Measurements from ENCODE around the gene FRMD8. TPM values are rescaled to one million over a fixed set of nuclear protein-coding genes. Genes with fewer than 3 reads are reported as not detected.

Gene FRMD8
- total and polyA plus RNA-seq, 9 of the 15 experiments (the other 6 are each of a cell fraction or from before 2014, with no cell fraction given) = 4.5 to 54.5 (median 15.8) TPM

DNA sequence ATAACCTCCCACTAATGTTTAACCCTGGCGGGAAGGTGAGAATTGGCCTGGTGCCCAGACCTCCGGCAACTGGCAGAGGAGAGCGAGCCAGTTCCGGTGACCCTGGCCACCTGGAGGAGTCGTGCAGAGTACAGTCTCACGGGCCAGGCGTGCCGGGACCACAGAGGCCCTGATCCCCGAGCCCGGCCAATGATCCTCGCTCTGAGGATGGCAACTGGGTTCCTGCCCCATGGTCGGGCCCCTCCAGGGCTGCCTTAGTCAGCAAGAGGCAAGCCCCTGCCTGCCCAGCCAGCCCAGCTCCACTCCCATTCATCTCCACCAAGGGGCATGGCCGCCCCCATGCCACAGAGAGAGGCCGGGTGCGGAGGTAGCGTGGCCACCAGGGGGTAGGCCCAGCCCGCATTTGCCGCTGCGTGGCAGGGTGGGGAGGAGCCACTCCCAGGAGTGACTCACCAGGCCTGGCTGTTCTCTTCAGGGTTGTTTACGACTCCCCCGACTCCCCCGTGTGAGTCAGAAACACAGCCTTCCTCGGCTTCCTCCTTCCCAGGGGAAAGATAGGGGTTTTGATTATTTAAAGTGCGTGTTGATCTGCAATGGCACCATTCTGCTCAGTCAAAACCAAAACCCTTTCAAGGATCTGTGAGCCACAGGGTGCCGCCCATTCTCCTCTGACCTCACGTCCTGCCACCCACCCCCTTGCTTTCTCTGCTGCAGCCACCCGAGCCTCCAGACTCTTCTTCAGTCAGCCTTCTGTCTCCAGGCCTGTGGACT is 4.2 kb upstream of the FRMD8 start, which contains the start of gene SLC25A45:
Gene SLC25A45 (minus strand): TSS at position 614 of the 771 bp plus-strand sequence. CDS start 695 bp downstream, outside the sequence.
- peak within 1 kb of the TSS; percentile 85 to 88 for H3K9ac ChIP-seq (ENCODE audit: insufficient read depth in 1 of 2, low read depth in 2 of 2, low read length in 2 of 2)
- no peaks in the 10 kb centered on the region for H3K27me3 ChIP-seq (ENCODE audit: control insufficient read depth in 2 of 2, insufficient read depth in 2 of 2, low read length in 2 of 2)
- in situ Hi-C loops (cut with MboI) = no loop called here
- no peaks in the 10 kb centered on the region for H4K20me1 ChIP-seq (replicated peaks; ENCODE audit: control insufficient read depth, insufficient read depth, low read length)
- BruUV-seq (replicated peaks) = TSS peak; percentile 42
- peak; percentile 86 to 96 (median 90) for DNase-seq (ENCODE audit: extremely low read depth in 1 of 4, low spot score in 3 of 4)
- peak; percentile 93 for ATAC-seq
- peak within 1 kb of the TSS; percentile 93 for H3K27ac ChIP-seq (ENCODE audit: extremely low read depth, low read depth, low read length)
- peak within 1 kb of the TSS; percentile 86 for H2AFZ ChIP-seq (ENCODE audit: low read depth, low read length)
- peak within 1 kb of the TSS; percentile 80 for H3K4me2 ChIP-seq (ENCODE audit: insufficient read depth, low read length)
- peaks cover 8% of the 10 kb centered on the region for H3K79me2 ChIP-seq (ENCODE audit: control insufficient read depth, insufficient read depth, low read length)
- no peaks in the 10 kb centered on the region; the same call in 2 of the 3 replicates for H3K36me3 ChIP-seq (ENCODE audit: control insufficient read depth, insufficient read depth, low read length)
- ChIA-PET CTCF (ENCODE audit: low intra/inter-chr PET ratio) (interaction anchor here (0.6 to 1.6 kb wide), 5 partner anchors 34 to 435 kb away, joined by 3 to 7 read pairs (median 4); no protein-coding TSS in a partner anchor), POLR2A (interaction anchor here (0.6 to 16.2 kb wide), 13 partner anchors 8 to 212 kb away, joined by 3 to 253 read pairs (median 3); partner anchors contain the start of genes MALAT1 and NEAT1)
- intact Hi-C loops (cut with micrococcal nuclease) = loop anchor here (1.0 to 2.0 kb wide), 3 partner anchors 34 to 128 kb away; no protein-coding TSS in a partner anchor
- H3K4me3 ChIP-seq = peak within 1 kb of the TSS; percentile 37
- H3K9me1 ChIP-seq (ENCODE audit: control insufficient read depth, insufficient read depth, low read length) = no peaks in the 10 kb centered on the region
- H3K9me3 ChIP-seq (replicated peaks; ENCODE audit: control insufficient read depth, insufficient read depth, low read depth, low read length) = no peaks in the 10 kb centered on the region; the same call in 1 of the 2 replicates
- peak; percentile 98 for FAIRE-seq
- peaks cover 35 to 81% of the 10 kb centered on the region in 2 experiments for H3K4me1 ChIP-seq (replicated peaks in 1 of 2; ENCODE audit: control insufficient read depth in 2 of 2, insufficient read depth in 2 of 2, low read length in 2 of 2)
- WGBS (ENCODE audit: insufficient coverage, low coverage, missing lambda C conversion rate) = under 1% methylated on average over 22 of the region's 27 CpGs
- TF ChIP-seq SMARCA4 (IDR thresholded peaks at IDR 0.05) (peak; percentile 96), GTF2E2 (tag; IDR thresholded peaks at IDR 0.05) (peak; percentile 56; the same call in 1 of the 2 replicates), ZNF165 (CRISPR knock-in tag; IDR thresholded peaks at IDR 0.05; ENCODE audit: borderline replicate concordance) (0 out of 2 replicates have a peak, but pooled peaks have one; percentile 31), RBM15 (IDR thresholded peaks at IDR 0.05; ENCODE audit: insufficient read depth, low read length) (no peak), SP1 (CRISPR knock-in tag; IDR thresholded peaks at IDR 0.05) (peak; percentile 82), ZFP30 (CRISPR knock-in tag; IDR thresholded peaks at IDR 0.05; ENCODE audit: borderline replicate concordance) (no peak), ETV5 (CRISPR knock-in tag; IDR thresholded peaks at IDR 0.05; ENCODE audit: low read depth) (peak; percentile 84; the same call in 1 of the 2 replicates), CBX3 (IDR thresholded peaks at IDR 0.05; ENCODE audit: borderline replicate concordance in 1 of 2, low read length in 2 of 2) (0 out of 3 replicates have a peak, but pooled peaks of 1 of the 2 experiments have one; percentile 3), ZNF431 (CRISPR knock-in tag; IDR thresholded peaks at IDR 0.05) (peak; percentile 65; the same call in 1 of the 2 replicates), ZNF609 (CRISPR knock-in tag; IDR thresholded peaks at IDR 0.05; ENCODE audit: borderline replicate concordance) (no peak)
- TF ChIP-seq, protein P1, sequence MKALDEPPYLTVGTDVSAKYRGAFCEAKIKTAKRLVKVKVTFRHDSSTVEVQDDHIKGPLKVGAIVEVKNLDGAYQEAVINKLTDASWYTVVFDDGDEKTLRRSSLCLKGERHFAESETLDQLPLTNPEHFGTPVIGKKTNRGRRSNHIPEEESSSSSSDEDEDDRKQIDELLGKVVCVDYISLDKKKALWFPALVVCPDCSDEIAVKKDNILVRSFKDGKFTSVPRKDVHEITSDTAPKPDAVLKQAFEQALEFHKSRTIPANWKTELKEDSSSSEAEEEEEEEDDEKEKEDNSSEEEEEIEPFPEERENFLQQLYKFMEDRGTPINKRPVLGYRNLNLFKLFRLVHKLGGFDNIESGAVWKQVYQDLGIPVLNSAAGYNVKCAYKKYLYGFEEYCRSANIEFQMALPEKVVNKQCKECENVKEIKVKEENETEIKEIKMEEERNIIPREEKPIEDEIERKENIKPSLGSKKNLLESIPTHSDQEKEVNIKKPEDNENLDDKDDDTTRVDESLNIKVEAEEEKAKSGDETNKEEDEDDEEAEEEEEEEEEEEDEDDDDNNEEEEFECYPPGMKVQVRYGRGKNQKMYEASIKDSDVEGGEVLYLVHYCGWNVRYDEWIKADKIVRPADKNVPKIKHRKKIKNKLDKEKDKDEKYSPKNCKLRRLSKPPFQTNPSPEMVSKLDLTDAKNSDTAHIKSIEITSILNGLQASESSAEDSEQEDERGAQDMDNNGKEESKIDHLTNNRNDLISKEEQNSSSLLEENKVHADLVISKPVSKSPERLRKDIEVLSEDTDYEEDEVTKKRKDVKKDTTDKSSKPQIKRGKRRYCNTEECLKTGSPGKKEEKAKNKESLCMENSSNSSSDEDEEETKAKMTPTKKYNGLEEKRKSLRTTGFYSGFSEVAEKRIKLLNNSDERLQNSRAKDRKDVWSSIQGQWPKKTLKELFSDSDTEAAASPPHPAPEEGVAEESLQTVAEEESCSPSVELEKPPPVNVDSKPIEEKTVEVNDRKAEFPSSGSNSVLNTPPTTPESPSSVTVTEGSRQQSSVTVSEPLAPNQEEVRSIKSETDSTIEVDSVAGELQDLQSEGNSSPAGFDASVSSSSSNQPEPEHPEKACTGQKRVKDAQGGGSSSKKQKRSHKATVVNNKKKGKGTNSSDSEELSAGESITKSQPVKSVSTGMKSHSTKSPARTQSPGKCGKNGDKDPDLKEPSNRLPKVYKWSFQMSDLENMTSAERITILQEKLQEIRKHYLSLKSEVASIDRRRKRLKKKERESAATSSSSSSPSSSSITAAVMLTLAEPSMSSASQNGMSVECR (CRISPR knock-in tag; IDR thresholded peaks at IDR 0.05) = peak; percentile 90

All from K562 (cell line).